Measurements from ENCODE around the gene CTNND2. TPM values are rescaled to one million over a fixed set of nuclear protein-coding genes. Genes with fewer than 3 reads are reported as not detected.
"Not testable (repeated sequence)": the region's sequence is repeated elsewhere in the genome, so short reads cannot be mapped to it uniquely, and the experiment has no call there.

CTNND2 gene
- total and polyA plus RNA-seq, 2 donors: 0.24 to 1.4 TPM

DNA sequence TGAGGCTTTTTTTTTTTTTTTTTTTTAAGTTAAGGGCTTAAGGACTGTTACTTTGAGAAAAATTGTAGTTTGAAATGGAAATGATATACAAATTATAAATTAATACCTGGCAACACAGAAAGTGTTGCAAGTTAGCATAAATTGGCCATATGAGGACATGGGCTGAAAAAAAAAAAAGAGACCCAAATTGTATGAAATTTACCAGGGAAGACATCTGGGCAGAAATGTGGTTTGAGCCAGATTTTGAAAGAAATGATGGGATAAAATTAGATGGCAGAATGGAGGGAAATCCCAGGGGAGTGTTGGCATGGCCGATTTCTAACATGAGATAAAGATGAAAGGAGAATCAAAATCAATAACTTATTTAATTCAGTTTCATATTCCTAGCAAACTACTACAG lies 472.1 kb downstream of the CTNND2 start:
- H3K4me1 ChIP-seq (ENCODE audit: insufficient read depth): no peaks in the 10 kb centered on the region
- whole genome bisulfite sequencing: 66% methylated on average over 1 of the region's 1 CpG
- DNase-seq (ENCODE audit: extremely low spot score): no peak

DNA sequence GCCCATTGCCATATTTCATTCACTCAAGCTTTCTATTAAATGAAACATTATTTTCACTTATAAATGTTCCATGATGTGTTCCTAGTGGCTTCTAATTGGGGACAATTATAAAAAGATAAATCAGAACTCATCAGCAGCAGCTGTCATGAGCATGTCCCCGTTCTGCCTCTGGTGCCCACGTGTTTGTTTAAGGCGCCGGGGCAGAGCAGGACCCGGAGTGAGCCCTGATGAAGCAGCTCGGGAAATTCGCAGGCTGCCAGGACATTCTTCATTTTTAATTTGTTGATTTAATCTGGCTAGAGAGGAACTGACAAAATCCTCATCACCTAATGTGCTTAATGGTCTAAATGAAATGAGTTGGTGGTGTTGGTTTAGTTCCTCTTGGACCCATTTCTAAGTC lies 475.0 kb downstream of the CTNND2 start:
- Histone ChIP-seq H3K36me3 (ENCODE audit: insufficient read depth) (no peaks in the 10 kb centered on the region), H3K4me1 (ENCODE audit: insufficient read depth) (no peaks in the 10 kb centered on the region), H3K27ac (ENCODE audit: low read depth) (no peak overlapping the region), H3K4me3 (ENCODE audit: low read depth, low read length) (no peak overlapping the region)
- DNase-seq (ENCODE audit: extremely low spot score): no peak
- WGBS: 78% methylated on average over 7 of the region's 7 CpGs

More for the DNA sequence above, 472.1 kb downstream of the CTNND2 start:
- Histone ChIP-seq H3K36me3 (ENCODE audit: insufficient read depth) (no peaks in the 10 kb centered on the region), H3K4me3 (ENCODE audit: low read depth, low read length) (no peak overlapping the region), H3K27ac (ENCODE audit: low read depth) (no peak overlapping the region)

DNA sequence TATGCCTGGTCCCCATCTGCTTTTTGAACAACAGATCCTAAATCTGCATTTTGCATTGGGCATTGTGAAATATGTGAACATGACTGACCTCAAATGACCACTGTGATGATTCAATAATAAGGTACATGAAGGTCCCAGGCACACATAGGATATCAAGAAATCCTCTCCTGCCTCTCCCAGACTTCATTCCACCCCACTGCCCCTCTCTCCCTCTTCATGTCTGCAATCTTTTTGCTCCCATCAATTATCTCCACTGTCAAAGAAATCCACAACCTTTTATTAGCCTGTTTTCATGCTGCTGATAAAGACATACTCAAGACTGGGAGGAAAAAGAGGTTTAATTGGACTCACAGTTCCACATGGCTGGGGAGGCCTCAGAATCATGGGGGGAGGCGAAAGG lies 476.7 kb downstream of the CTNND2 start:
- no peak for DNase-seq (ENCODE audit: extremely low spot score)
- no peak overlapping the region for H3K27ac ChIP-seq (ENCODE audit: low read depth)
- no peaks in the 10 kb centered on the region for H3K4me1 ChIP-seq (ENCODE audit: insufficient read depth)
- H3K4me3 ChIP-seq (ENCODE audit: low read depth, low read length): no peak overlapping the region
- 60% methylated on average over 1 of the region's 1 CpG for WGBS
- no peaks in the 10 kb centered on the region for H3K36me3 ChIP-seq (ENCODE audit: insufficient read depth)

DNA sequence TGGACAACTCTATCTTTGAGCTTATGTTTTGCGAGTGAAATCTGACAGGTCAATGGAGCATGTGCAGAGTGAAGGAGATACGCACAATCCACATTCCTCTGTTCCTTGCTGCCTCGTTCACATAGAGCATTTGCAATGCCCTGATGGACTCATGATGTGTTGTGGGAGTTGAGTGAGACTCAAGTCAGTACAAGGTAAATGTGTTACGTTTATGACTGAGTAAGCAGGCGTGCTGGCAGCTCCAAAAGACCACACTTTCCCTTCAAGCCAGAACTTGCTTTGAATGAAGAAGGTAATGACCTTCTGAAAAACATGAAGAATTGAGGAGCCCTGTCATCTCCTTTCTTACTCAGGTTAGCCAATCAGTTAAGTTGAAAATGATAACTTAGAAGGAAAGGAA lies 477.8 kb downstream of the CTNND2 start:
- Histone ChIP-seq H3K36me3 (ENCODE audit: insufficient read depth) (no peaks in the 10 kb centered on the region), H3K27ac (ENCODE audit: low read depth) (no peak overlapping the region), H3K4me3 (ENCODE audit: low read depth, low read length) (no peak overlapping the region), H3K4me1 (ENCODE audit: insufficient read depth) (no peaks in the 10 kb centered on the region)
- no peak for DNase-seq (ENCODE audit: extremely low spot score)
- WGBS: 45% methylated on average over 5 of the region's 5 CpGs

DNA sequence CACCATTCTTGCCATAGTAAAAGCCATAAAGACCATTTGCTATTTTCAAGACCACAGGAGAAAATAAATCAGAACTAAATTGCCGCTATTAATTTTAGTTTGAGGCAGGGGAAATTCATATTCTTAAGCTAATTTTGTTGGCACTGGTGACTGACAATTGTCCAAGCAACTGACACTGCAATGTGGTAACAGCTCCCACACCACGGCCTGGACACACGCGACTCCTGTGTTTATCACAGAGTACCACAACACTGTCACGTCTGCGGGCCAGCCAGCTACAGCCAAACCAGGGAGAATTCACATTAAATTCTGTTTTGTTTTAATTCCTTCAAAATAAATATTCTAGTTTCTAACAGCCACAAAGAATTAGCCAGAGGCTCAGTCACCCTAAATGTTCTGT lies 481.9 kb downstream of the CTNND2 start:
- Histone ChIP-seq H3K4me1 (ENCODE audit: insufficient read depth) (no peaks in the 10 kb centered on the region), H3K36me3 (ENCODE audit: insufficient read depth) (no peaks in the 10 kb centered on the region), H3K27ac (ENCODE audit: low read depth) (no peak overlapping the region), H3K4me3 (ENCODE audit: low read depth, low read length) (no peak overlapping the region)
- WGBS: 66% methylated on average over 6 of the region's 6 CpGs
- DNase-seq (ENCODE audit: extremely low spot score): no peak

DNA sequence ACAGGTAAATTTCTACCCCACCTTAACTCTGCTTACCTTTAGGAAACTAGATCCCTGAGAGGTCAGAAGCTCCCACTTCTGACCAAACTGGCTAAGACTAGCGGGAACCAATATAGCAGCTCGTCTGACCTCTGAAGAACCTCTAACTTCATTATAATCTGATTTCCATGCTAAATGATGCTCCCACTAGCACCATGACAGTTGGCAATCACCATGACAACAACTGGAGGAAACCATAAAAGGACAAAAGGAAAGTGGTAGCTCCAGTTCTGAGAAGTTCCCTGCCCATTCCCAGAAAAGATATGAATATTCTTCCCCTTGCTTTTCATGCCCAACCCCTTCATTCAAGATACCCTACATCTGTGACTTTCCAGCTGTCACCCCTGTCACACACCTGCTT lies 483.3 kb downstream of the CTNND2 start:
- no peaks in the 10 kb centered on the region for H3K36me3 ChIP-seq (ENCODE audit: insufficient read depth)
- H3K27ac ChIP-seq (ENCODE audit: low read depth): no peak overlapping the region
- H3K4me3 ChIP-seq (ENCODE audit: low read depth, low read length): no peak overlapping the region
- 86% methylated on average over 2 of the region's 2 CpGs for WGBS
- DNase-seq (ENCODE audit: extremely low spot score): no peak
- no peaks in the 10 kb centered on the region for H3K4me1 ChIP-seq (ENCODE audit: insufficient read depth)

DNA sequence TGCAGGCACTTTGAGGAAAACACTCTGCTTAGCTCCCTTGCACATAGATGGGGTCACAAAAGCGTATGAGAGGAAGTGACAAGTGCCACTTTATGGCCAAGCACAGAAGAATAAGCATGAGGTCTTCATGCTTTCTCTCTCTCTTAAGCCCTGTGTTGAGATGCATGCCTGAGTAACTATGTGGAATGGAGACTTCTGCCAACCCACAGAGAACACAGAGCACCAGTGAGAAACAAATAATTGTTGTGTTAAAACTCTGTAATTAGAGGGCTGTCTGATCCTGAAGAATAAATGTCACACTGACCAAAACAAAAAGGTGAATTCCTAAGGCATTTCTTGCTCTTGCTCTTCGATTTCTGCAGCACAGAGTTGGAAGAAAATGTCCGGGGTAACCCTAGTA lies 488.5 kb downstream of the CTNND2 start:
- no peak for DNase-seq (ENCODE audit: extremely low spot score)
- WGBS: 43% methylated on average over 3 of the region's 3 CpGs
- H3K27ac ChIP-seq (ENCODE audit: low read depth): no peak overlapping the region
- no peak overlapping the region for H3K4me3 ChIP-seq (ENCODE audit: low read depth, low read length)
- no peaks in the 10 kb centered on the region for H3K36me3 ChIP-seq (ENCODE audit: insufficient read depth)
- H3K4me1 ChIP-seq (ENCODE audit: insufficient read depth): no peaks in the 10 kb centered on the region

DNA sequence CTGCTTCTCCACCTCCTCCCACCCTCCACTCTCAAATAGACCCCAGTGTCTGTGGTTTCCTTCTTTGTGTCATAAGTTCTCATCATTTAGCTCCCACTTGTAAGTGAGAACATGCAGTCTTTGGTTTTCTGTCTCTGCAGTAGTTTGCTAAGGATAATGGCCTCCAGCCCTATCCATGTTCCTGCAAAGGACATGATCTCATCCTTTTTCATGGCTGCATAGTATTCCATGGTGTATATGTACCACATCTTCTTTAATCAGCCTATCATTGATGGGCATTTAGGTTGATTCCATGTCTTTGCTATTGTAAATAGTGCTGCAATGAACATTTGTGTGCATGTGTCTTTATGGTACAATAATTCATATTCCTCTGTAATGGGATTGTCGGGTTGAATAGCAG lies 489.5 kb downstream of the CTNND2 start:
- not testable (repeated sequence) for H3K36me3 ChIP-seq (ENCODE audit: insufficient read depth); DNase-seq (ENCODE audit: extremely low spot score); H3K27ac ChIP-seq (ENCODE audit: low read depth); H3K4me1 ChIP-seq (ENCODE audit: insufficient read depth); H3K4me3 ChIP-seq (ENCODE audit: low read depth, low read length)
- 97% methylated on average over 1 of the region's 1 CpG for WGBS

DNA sequence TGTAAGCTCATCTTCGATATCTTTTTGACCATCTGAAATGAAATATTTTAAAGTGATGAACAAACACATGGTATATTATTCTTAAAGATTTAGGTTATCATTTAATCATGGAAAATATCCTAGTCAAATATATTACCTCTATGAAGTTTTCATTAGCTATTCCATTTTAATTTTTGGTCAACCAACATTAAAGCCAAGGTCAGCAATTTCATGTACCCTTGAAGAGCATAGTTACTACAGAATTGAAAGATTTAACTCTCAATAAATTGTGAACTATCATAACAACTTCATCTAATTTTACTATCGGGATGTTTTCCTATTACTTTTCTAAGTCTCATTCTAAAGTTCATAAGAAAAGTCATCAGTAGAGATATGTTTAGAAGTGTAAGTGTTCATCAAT lies 492.6 kb downstream of the CTNND2 start:
- no peak overlapping the region for H3K4me3 ChIP-seq (ENCODE audit: low read depth, low read length)
- no peaks in the 10 kb centered on the region for H3K4me1 ChIP-seq (ENCODE audit: insufficient read depth)
- WGBS: 92% methylated on average over 2 of the region's 2 CpGs
- no peaks in the 10 kb centered on the region for H3K36me3 ChIP-seq (ENCODE audit: insufficient read depth)
- DNase-seq (ENCODE audit: extremely low spot score): no peak
- no peak overlapping the region for H3K27ac ChIP-seq (ENCODE audit: low read depth)

DNA sequence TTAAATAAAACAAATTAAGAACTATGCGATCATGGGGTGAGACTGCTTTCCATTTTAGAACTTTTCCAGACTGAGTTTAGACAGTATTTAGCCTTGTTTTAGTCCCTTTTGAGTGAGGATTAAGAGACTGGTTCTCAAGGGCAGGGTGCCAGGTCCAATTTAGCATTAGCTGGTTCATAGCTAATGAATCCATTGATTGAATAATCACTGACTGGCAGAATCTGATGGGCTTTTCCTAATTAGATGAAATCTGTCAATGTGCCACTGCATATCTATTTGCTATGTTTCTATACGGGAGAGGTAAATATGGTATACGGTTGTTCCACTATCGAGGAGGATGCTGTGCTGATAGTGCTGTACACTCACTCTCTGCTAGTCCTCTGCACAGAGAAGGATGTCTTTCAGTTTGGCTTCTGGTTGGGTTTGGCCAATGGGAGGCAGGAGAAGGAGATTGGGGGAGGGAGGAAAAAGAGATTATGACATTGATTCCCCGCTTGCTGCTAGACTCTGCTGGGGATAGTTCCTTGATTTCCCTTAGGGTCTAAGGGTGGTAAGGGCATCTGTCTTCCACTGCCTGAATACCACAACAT lies 496.6 kb downstream of the CTNND2 start:
- WGBS: 87% methylated on average over 5 of the region's 5 CpGs
- H3K36me3 ChIP-seq (ENCODE audit: insufficient read depth): no peaks in the 10 kb centered on the region
- H3K4me1 ChIP-seq (ENCODE audit: insufficient read depth): no peaks in the 10 kb centered on the region
- H3K27ac ChIP-seq (ENCODE audit: low read depth): no peak overlapping the region
- no peak for DNase-seq (ENCODE audit: extremely low spot score)
- no peak overlapping the region for H3K4me3 ChIP-seq (ENCODE audit: low read depth, low read length)

DNA sequence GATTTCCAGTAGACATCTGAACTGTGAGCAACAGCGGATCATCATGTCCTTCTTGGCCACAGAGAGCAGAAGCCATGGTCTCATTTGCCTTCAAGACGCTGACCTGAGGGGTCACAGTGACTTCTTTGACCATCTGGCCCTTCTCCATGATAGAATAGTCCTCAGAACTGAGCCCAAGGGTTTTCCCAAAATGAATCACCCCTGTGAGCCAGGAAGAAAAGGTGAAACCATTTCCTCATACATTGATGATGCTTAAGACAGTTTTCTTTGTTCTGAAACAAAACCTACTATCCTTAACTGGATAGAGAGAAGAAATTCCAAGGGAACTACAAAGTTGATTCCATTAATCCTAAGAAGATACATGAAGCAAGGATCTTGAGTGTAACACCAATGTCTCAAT lies 503.9 kb downstream of the CTNND2 start:
- no peaks in the 10 kb centered on the region for H3K36me3 ChIP-seq (ENCODE audit: insufficient read depth)
- WGBS: 84% methylated on average over 2 of the region's 2 CpGs
- no peak for DNase-seq (ENCODE audit: extremely low spot score)
- H3K4me1 ChIP-seq (ENCODE audit: insufficient read depth): no peaks in the 10 kb centered on the region
- H3K4me3 ChIP-seq (ENCODE audit: low read depth, low read length): no peak overlapping the region
- H3K27ac ChIP-seq (ENCODE audit: low read depth): no peak overlapping the region

DNA sequence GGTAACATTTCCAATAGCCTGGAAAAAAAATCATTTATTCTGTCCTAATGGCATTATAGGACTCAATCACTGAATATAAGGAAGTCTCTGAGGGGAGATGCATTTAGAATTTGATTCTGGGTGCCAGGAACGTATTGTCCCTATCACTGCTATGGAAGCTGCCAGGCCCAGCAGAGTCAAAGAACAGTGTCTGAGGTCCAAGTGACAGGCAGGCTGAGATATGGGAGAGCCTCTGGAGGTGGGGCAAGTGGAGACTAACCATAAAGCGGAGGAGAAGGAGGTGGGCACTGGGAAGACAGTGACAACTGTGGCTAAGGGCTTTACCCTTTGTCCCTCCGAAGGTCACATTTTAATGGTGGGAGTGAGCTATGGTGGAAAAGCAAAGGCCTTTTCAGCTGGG lies 505.5 kb downstream of the CTNND2 start:
- no peak for DNase-seq (ENCODE audit: extremely low spot score)
- Histone ChIP-seq H3K4me1 (ENCODE audit: insufficient read depth) (no peaks in the 10 kb centered on the region), H3K4me3 (ENCODE audit: low read depth, low read length) (no peak overlapping the region), H3K27ac (ENCODE audit: low read depth) (no peak overlapping the region), H3K36me3 (ENCODE audit: insufficient read depth) (no peaks in the 10 kb centered on the region)
- 77% methylated on average over 3 of the region's 3 CpGs for WGBS

DNA sequence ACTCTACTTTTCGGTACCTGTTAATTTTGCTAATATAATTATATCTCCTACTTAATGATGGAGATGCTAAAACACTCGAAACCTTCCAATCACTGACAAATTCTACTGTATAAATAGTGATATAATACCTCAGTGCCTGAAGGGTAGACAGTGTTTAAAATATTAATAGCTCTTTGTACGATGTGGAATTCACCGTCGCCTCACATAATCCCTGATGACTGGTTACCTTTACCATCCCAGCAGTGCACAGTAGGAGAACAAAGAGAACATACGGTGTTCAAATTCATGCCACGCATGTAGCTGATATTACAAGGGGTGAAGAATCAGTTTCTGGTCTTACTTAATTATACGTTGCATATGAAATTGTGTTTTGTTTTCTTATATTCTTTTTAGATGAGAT lies 506.7 kb downstream of the CTNND2 start:
- DNase-seq (ENCODE audit: extremely low spot score): no peak
- 83% methylated on average over 8 of the region's 8 CpGs for WGBS
- H3K36me3 ChIP-seq (ENCODE audit: insufficient read depth): no peaks in the 10 kb centered on the region
- no peaks in the 10 kb centered on the region for H3K4me1 ChIP-seq (ENCODE audit: insufficient read depth)
- H3K27ac ChIP-seq (ENCODE audit: low read depth): no peak overlapping the region
- H3K4me3 ChIP-seq (ENCODE audit: low read depth, low read length): no peak overlapping the region

DNA sequence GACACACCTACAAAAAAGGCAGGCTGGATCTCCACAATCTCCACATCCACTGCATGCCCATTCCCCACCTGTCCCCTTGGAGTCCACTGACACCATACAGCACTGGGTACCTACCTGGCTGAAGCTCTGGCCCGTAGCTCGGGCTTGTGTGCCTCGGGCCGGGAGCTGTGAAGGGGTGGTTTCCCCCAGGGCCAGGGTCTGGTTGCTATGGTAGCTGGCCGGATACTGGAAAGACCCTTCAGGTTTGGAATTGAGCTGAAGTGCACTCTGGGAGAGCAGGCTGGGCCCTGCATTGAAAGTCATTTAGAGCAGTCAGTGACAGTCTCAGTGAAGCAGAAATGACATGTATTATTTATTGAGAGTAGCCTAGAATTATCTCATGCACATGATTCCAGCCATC lies 507.3 kb downstream of the CTNND2 start:
- no peak for DNase-seq (ENCODE audit: extremely low spot score)
- WGBS: 67% methylated on average over 5 of the region's 5 CpGs
- H3K4me1 ChIP-seq (ENCODE audit: insufficient read depth): no peaks in the 10 kb centered on the region
- no peak overlapping the region for H3K4me3 ChIP-seq (ENCODE audit: low read depth, low read length)
- no peak overlapping the region for H3K27ac ChIP-seq (ENCODE audit: low read depth)
- no peaks in the 10 kb centered on the region for H3K36me3 ChIP-seq (ENCODE audit: insufficient read depth)

DNA sequence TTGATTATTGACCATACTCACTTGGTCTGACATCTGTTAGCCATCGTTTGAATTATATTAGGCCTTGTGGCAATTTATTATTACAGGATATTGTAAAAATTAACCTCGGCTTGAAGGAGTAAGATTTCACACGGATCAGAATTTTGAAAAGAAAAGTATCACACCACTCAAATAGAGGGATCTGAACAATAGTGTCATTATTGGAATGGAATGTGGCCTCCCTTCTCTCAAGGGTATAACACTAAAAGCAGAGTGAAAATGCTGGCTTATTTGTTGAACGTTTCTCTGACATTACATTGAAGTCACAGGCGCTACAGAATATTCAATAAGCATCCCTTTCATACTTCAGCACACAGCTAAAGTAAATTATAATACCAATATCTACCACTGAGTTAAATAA lies 509.3 kb downstream of the CTNND2 start:
- Histone ChIP-seq H3K27ac (ENCODE audit: low read depth) (no peak overlapping the region), H3K4me1 (ENCODE audit: insufficient read depth) (no peaks in the 10 kb centered on the region), H3K36me3 (ENCODE audit: insufficient read depth) (no peaks in the 10 kb centered on the region), H3K4me3 (ENCODE audit: low read depth, low read length) (no peak overlapping the region)
- WGBS: 78% methylated on average over 5 of the region's 5 CpGs
- DNase-seq (ENCODE audit: extremely low spot score): no peak
